ENCODE results near the gene ATPAF1.
"Not testable (repeated sequence)": the region's sequence is repeated elsewhere in the genome, so short reads cannot be mapped to it uniquely, and the experiment has no call there.

- TF ChIP-seq, protein P1, sequence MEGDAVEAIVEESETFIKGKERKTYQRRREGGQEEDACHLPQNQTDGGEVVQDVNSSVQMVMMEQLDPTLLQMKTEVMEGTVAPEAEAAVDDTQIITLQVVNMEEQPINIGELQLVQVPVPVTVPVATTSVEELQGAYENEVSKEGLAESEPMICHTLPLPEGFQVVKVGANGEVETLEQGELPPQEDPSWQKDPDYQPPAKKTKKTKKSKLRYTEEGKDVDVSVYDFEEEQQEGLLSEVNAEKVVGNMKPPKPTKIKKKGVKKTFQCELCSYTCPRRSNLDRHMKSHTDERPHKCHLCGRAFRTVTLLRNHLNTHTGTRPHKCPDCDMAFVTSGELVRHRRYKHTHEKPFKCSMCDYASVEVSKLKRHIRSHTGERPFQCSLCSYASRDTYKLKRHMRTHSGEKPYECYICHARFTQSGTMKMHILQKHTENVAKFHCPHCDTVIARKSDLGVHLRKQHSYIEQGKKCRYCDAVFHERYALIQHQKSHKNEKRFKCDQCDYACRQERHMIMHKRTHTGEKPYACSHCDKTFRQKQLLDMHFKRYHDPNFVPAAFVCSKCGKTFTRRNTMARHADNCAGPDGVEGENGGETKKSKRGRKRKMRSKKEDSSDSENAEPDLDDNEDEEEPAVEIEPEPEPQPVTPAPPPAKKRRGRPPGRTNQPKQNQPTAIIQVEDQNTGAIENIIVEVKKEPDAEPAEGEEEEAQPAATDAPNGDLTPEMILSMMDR (IDR thresholded peaks at IDR 0.05; ENCODE audit: low read length) = not testable (repeated sequence)
- TF ChIP-seq EZH2 (IDR thresholded peaks at IDR 0.05; ENCODE audit: borderline replicate concordance, low read length) = not testable (repeated sequence)
Observed at GRCh38 chr1:46654698-46655097, 13.5 kb downstream of the ATPAF1 start.
